IMR-90 (cell line): ENCODE results near the gene SLC4A2. TPM values are rescaled to one million over a fixed set of nuclear protein-coding genes. Genes with fewer than 3 reads are reported as not detected.

Experiments
- ATAC-seq: fragments of 200-7000 bp; cut with Tn5 transposase; 2 replicates; pipeline ENCODE4 v1.9.1; 2020; ENCODE audit warnings: low read depth, mild to moderate bottlenecking, moderate library complexity
- BruUV-seq: library from RNA; stranded (reverse); fragments of 400-500 nt; replicated peaks from 2 replicates; lab custom pipeline; 2021; lab: Mats Ljungman, UMichigan
- CTCF ChIA-PET: fragments of 300-600 bp; formaldehyde crosslinking; extraction: SDS; loops from one replicate; lab custom pipeline; 2021; ENCODE audit warnings: antibody characterized with exemption; lab: Yijun Ruan, JAX
- POLR2A ChIA-PET: fragments of 300-600 bp; sonication (Branson Sonifier 250); formaldehyde crosslinking; loops from one replicate; lab custom pipeline; 2022; ENCODE audit warnings: antibody characterized with exemption; ENCODE audit not compliant: unreplicated experiment; lab: Charles Lee
- DNase-seq: peaks from one replicate; pipeline ENCODE4 v3.0.0; 2013
- H2AFZ ChIP-seq: replicated peaks from 2 replicates; pipeline ENCODE3; 2013; ENCODE audit warnings: low read length, mild to moderate bottlenecking; ENCODE audit not compliant: poor library complexity
- H2AK5ac ChIP-seq: 2 replicates; pipeline ENCODE4 v1.6.1; 2013; ENCODE audit warnings: low read depth, low read length, inconsistent platforms
- H2AK9ac ChIP-seq: replicated peaks from 2 replicates; pipeline ENCODE3; 2013; ENCODE audit warnings: mild to moderate bottlenecking, low read depth, low read length, moderate library complexity; ENCODE audit not compliant: poor library complexity
- H2BK120ac ChIP-seq: 2 replicates; pipeline ENCODE4 v1.6.1; 2013; ENCODE audit warnings: low read depth, low read length, inconsistent platforms
- H2BK15ac ChIP-seq: 3 replicates; pipeline ENCODE4 v1.6.1; 2013; ENCODE audit warnings: low read depth, low read length, inconsistent platforms
- H2BK20ac ChIP-seq: 2 replicates; pipeline ENCODE4 v1.6.1; 2013; ENCODE audit warnings: low read depth, mild to moderate bottlenecking, inconsistent platforms, low read length, moderate library complexity
- H2BK5ac ChIP-seq: 2 replicates; pipeline ENCODE4 v1.6.1; 2013; ENCODE audit warnings: mild to moderate bottlenecking, low read depth, low read length, inconsistent platforms; ENCODE audit not compliant: poor library complexity, severe bottlenecking
- H3K14ac ChIP-seq: replicated peaks from 2 replicates; pipeline ENCODE4 v1.6.1; 2013; ENCODE audit warnings: low read depth, low read length, inconsistent platforms
- H3K18ac ChIP-seq: 2 replicates; pipeline ENCODE4 v1.6.1; 2013; ENCODE audit warnings: low read depth, low read length, control low read depth
- H3K23ac ChIP-seq: 2 replicates; pipeline ENCODE4 v1.6.1; 2013; ENCODE audit warnings: low read depth, low read length, inconsistent platforms
- H3K27ac ChIP-seq: 2 replicates; pipeline ENCODE4 v1.5.1; 2013; ENCODE audit warnings: mild to moderate bottlenecking, control low read depth, low read length; ENCODE audit not compliant: insufficient read depth
- H3K27me3 ChIP-seq: 2 replicates; pipeline ENCODE4 v1.6.1; 2013; ENCODE audit warnings: low read length; ENCODE audit not compliant: control insufficient read depth, insufficient read depth
- H3K36me3 ChIP-seq: 2 replicates; pipeline ENCODE4 v1.6.1; 2013; ENCODE audit warnings: low read length, mixed read lengths; ENCODE audit not compliant: control insufficient read depth, insufficient read depth
- H3K4ac ChIP-seq: 2 replicates; pipeline ENCODE4 v1.6.1; 2013; ENCODE audit warnings: low read depth, low read length, inconsistent platforms
- H3K4me1 ChIP-seq: 2 replicates; pipeline ENCODE4 v1.6.1; 2013; ENCODE audit warnings: low read length, mixed read lengths; ENCODE audit not compliant: control insufficient read depth, insufficient read depth
- H3K4me2 ChIP-seq: 2 replicates; pipeline ENCODE4 v1.6.1; 2013; ENCODE audit warnings: low read depth, mild to moderate bottlenecking, control low read depth, low read length, moderate library complexity
- H3K4me3 ChIP-seq: 2 replicates; pipeline ENCODE4 v1.5.1; 2013; ENCODE audit warnings: low read depth, mild to moderate bottlenecking, control low read depth, low read length, moderate library complexity; ENCODE audit not compliant: insufficient read depth
- H3K56ac ChIP-seq: 2 replicates; pipeline ENCODE4 v1.6.1; 2013; ENCODE audit warnings: low read length, inconsistent platforms; ENCODE audit not compliant: insufficient read depth; ENCODE audit errors: extremely low read depth
- H3K79me1 ChIP-seq, 2 experiments: 2 replicates each; pipeline ENCODE4 v1.6.1; 2013; ENCODE audit warnings: low read length in 2 of 2, inconsistent platforms in 1 of 2, low read depth in 1 of 2
- H3K9ac ChIP-seq: 2 replicates; pipeline ENCODE4 v1.6.1; 2013; ENCODE audit warnings: low read depth, low read length, control low read depth
- H3K9me1 ChIP-seq: 2 replicates; pipeline ENCODE4 v1.6.1; 2013; ENCODE audit warnings: low read length, inconsistent platforms; ENCODE audit not compliant: insufficient read depth
- H3K9me3 ChIP-seq: 2 replicates; pipeline ENCODE4 v1.6.1; 2013; ENCODE audit warnings: low read length; ENCODE audit not compliant: control insufficient read depth, insufficient read depth
- H4K20me1 ChIP-seq: 2 replicates; pipeline ENCODE4 v1.6.1; 2013; ENCODE audit warnings: low read length, inconsistent platforms; ENCODE audit not compliant: insufficient read depth
- H4K5ac ChIP-seq: 2 replicates; pipeline ENCODE4 v1.6.1; 2013; ENCODE audit warnings: mild to moderate bottlenecking, low read depth, low read length, control low read depth
- H4K8ac ChIP-seq, 2 experiments: 2 replicates each; pipeline ENCODE4 v1.6.1; 2013; ENCODE audit warnings: low read depth in 2 of 2, low read length in 2 of 2, control low read depth in 1 of 2, inconsistent platforms in 1 of 2
- H4K91ac ChIP-seq: 2 replicates; pipeline ENCODE4 v1.6.1; 2013; ENCODE audit warnings: low read depth, low read length, inconsistent platforms; ENCODE audit not compliant: insufficient read depth
- CEBPB ChIP-seq: IDR thresholded peaks from 2 replicates; pipeline ENCODE4 v1.6.1; 2012; ENCODE audit warnings: low read depth, low read length, improper control_type of control experiment
- CHD1 ChIP-seq: IDR thresholded peaks from 2 replicates; pipeline ENCODE4 v1.6.1; 2012; ENCODE audit warnings: low read depth, low read length, improper control_type of control experiment
- CTCF ChIP-seq: conservative IDR thresholded peaks from 2 replicates; pipeline ENCODE4 v1.5.1; 2012; ENCODE audit warnings: mild to moderate bottlenecking, low read depth, low read length, improper control_type of control experiment
- ELK1 ChIP-seq: fragments of 150-350 bp; IDR thresholded peaks from 2 replicates; pipeline ENCODE4 v1.6.1; 2016; ENCODE audit warnings: low read depth, mild to moderate bottlenecking, low read length, moderate library complexity, borderline replicate concordance
- FOS ChIP-seq: fragments of 150-350 bp; IDR thresholded peaks from 2 replicates; pipeline ENCODE4 v1.6.1; 2016; ENCODE audit warnings: low read depth, low read length
- MAFK ChIP-seq: IDR thresholded peaks from 2 replicates; pipeline ENCODE4 v1.6.1; 2012; ENCODE audit warnings: low read depth, low read length, improper control_type of control experiment
- MXI1 ChIP-seq: IDR thresholded peaks from 2 replicates; pipeline ENCODE4 v1.6.1; 2012; ENCODE audit warnings: low read depth, mild to moderate bottlenecking, low read length, moderate library complexity, borderline replicate concordance
- NFE2L2 ChIP-seq: fragments of 150-350 bp; IDR thresholded peaks from 2 replicates; pipeline ENCODE4 v1.6.1; 2016; ENCODE audit warnings: low read depth, mild to moderate bottlenecking, low read length
- RAD21 ChIP-seq: IDR thresholded peaks from 2 replicates; pipeline ENCODE4 v1.6.1; 2012; ENCODE audit warnings: low read length, improper control_type of control experiment
- WGBS, 2 experiments: methylation state at CpG; one replicate each; pipeline versions ENCODE4 v1.1.5 to v1.1.7; 2013; ENCODE audit warnings: missing lambda C conversion rate in 2 of 2; ENCODE audit not compliant: insufficient read length in 1 of 2; ENCODE audit errors: extremely low coverage in 2 of 2; 5-methylcytosine and 5-hydroxymethylcytosine counted together
- dilution Hi-C: fragments of 300-500 bp; cut with HindIII; formaldehyde crosslinking; loops from one replicate; pipeline ENCODE4 v1.14.3; 2018; ENCODE audit warnings: low sequenced_read_pairs; ENCODE audit not compliant: unreplicated experiment
- in situ Hi-C: fragments of 300-500 bp; cut with MboI; formaldehyde crosslinking; loops from 3 replicates; pipeline ENCODE4 v1.14.3; 2019; ENCODE audit warnings: low sequenced_read_pairs, inconsistent platforms, mixed read lengths
- intact Hi-C: fragments of 100-400 bp; cut with micrococcal nuclease; formaldehyde crosslinking; loops from 2 replicates; pipeline ENCODE4 v1.10.0; 2022
- polyA plus RNA-seq, 3 experiments: library from polyadenylated mRNA; depleted of rRNA; stranded (reverse); fragments of >200 nt; gene quantifications; 2 replicates each; pipeline ENCODE4 v1.2.3, GENCODE V29; 2012; ENCODE audit warnings: low replicate concordance in 1 of 3
- total RNA-seq: library from RNA; depleted of rRNA; stranded (reverse); fragments of >200 nt; gene quantifications from 2 replicates; pipeline ENCODE4 v1.2.3, GENCODE V29; 2012

The SLC4A2 gene
- total and polyA plus RNA-seq, 2 of the 4 experiments (the other 2 are of a cell fraction) = 29.6 to 91.0 TPM

GRCh38 chr7:151014950-151015349 is 44.4 kb upstream of the SLC4A2 start (continued):
- TF ChIP-seq CTCF (no peak), NFE2L2 (no peak), MXI1 (no peak), CHD1 (no peak)

GRCh38 chr7:151015967-151016366 is 43.4 kb upstream of the SLC4A2 start:
- Histone ChIP-seq H2AFZ (no peak overlapping the region), H3K79me1 (no peaks in the 10 kb centered on the region), H2AK5ac (no peak overlapping the region), H3K56ac (no peak overlapping the region), H3K4me2 (no peak overlapping the region), H3K27ac (no peak overlapping the region), H3K9me3 (no peaks in the 10 kb centered on the region), H2BK120ac (no peak overlapping the region), H3K4ac (no peak overlapping the region), H4K20me1 (no peaks in the 10 kb centered on the region), H3K9me1 (no peaks in the 10 kb centered on the region), H4K5ac (no peak overlapping the region), H3K9ac (no peak overlapping the region), H3K23ac (no peak overlapping the region), H4K91ac (no peak overlapping the region), H3K4me1 (peaks cover 8% of the 10 kb centered on the region; the same call in 1 of the 2 replicates), H3K27me3 (peaks cover 48% of the 10 kb centered on the region), H2BK20ac (no peak overlapping the region), H3K4me3 (no peak overlapping the region), H2BK5ac (no peak overlapping the region), H3K14ac (no peak overlapping the region), H2BK15ac (no peak overlapping the region), H2AK9ac (no peak overlapping the region), H3K36me3 (no peaks in the 10 kb centered on the region), H3K18ac (no peak overlapping the region), H4K8ac (no peak overlapping the region)
- CTCF ChIA-PET = no interaction called here
- dilution Hi-C loops (no loop called here), in situ Hi-C loops (no loop called here), intact Hi-C loops (no loop called here)
- no TSS peak for BruUV-seq
- ATAC-seq (no peak), DNase-seq (no peak)
- no CpG with 5 or more reads among the region's 5 CpGs for WGBS, 2 experiments
- POLR2A ChIA-PET = no interaction called here
- no peak for TF ChIP-seq ELK1
- TF ChIP-seq MAFK = no peak
- TF ChIP-seq RAD21 = no peak
- TF ChIP-seq CEBPB = no peak
- no peak for TF ChIP-seq FOS
